HG03095 (cell line): ENCODE data around the gene ZNF587B.
"Not testable (repeated sequence)": the region's sequence is repeated elsewhere in the genome, so short reads cannot be mapped to it uniquely, and the experiment has no call there.

Source experiments
- ATAC-seq: cut with Tn5 transposase; IDR thresholded peaks from one replicate; pipeline ENCODE4 v1.9.1; 2021; ENCODE audit warnings: moderate library complexity; ENCODE audit not compliant: unreplicated experiment

ZNF587B gene

DNA sequence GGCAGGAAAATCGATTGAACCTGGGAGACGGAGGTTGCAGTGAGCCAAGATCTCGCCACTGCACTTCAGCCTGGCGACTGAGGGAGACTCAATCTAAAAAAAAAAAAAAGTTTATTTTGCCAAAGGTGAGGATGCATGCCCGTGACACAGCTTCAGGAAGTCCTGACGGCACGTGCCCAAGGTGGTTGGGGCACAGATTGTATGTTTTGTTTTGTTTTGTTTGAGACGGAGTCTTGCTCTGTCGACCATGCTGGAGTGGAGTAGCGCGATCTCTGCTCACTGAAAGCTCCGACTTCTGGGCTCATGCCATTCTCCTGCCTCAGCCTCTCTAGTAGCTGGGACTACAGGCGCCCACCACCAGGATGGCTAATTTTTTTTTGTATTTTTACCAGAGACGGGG is 12.1 kb upstream of the ZNF587B start:
- no peak for ATAC-seq

DNA sequence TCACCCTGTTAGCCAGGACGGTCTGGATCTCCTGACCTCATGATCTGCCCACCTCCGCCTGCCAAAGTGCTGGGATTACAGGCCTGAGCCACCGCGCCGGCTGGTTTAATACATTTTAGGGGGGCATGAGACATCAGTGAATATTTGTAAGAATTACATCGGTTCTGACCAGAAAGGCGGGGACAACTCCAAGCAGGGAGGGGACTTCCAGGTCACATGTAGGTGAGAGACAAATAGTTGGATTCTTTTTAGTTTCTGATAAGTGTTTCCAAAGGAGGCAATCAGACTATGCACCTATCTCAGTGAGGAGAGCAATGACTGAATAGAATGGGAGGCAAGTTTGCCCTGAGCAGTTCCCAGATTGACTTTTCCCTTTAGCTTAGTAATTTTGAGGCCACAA is 11.7 kb upstream of the ZNF587B start:
- no peak for ATAC-seq

DNA sequence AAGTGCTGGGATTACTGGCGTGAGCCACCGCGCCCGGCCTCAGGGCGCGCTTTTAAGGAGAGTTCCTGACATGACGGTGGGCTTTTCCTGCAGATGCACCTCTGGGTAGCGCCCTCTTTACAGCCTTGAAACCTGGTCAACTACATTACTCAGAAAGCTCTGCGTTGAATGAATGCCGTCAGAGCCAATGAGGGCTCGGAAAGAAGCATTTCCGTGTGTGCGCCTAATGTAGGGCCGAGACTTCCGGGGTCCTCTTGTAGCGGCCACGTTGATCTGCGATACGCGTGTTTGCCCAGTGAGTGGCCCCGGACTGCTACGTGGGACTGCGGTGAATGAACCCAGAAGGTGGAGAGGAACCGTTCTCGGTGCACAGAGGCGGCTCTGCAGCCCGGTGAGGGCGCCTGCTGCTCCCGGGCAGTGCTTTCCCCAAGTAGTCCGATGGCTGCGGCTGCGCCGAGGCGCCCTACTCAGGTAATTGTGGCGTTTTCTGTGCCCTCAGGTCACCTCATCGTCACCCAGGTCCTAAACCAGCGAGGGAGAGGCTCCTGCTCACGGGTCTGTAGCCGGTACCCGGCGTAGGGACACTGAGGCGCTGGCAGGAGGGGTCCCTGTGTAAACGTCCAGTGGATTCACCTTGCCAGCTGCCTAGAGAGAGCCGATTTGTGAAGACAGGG is 10.5 kb upstream of the ZNF587B start:
- ATAC-seq = peak; percentile 86

DNA sequence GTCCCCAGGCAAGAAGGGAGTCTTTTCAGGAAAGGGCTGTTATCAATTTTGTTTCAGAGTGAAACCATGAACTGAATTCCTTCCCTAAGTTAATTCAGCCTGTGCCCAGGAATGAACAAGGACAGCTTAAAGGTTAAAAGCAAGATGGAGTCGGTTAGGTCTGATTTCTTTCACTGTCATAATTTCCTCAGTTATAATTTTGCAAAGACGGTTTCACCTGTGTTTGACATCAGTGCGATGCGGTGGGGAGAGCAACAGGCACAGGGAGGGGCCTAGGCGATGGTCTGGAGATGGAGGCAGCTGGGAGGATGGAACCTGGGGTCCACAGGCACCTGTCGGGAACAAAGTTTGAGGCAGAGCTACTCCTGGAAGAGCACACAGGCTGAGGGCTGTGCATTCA is 9.5 kb upstream of the ZNF587B start:
- ATAC-seq = no peak

DNA sequence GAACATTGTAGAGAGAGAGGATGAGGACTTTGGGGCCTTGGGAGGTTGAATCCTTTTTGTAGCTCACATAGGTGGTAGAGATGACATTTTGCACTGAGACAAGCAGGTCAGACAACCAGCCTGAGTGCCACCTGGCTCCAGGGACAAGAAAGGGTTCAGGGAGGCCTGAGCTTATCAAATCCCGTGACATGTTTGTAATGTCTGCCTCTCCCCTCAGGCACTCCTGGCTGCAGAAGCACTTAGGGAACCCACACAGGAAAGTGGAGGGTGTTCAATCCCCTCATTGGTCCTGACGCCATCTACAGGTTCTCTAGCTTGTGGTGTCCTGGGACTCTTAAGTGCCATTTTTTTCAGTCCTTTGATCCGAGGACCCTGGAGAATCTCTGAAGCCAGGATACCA is 9.0 kb upstream of the ZNF587B start:
- not testable (repeated sequence) for ATAC-seq

DNA sequence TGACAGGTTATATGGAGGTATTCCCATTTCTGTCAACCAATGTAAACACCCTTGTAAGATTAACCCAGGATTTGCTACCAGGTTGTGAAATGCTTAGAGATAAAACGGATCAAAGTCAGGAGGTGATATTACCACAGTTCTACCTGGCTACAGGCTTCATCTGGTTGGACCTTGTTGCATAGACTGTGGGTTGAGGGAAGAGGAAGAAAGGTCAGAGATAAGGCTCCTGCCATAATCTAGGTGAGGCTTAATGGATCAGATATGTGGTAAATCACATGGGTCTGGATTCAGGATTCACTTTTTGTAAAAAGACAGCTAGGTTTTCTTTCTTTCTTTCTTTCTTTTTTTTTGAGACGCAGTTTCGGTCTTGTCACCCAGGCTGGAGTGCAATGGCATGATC is 8.6 kb upstream of the ZNF587B start:
- ATAC-seq = not testable (repeated sequence)

DNA sequence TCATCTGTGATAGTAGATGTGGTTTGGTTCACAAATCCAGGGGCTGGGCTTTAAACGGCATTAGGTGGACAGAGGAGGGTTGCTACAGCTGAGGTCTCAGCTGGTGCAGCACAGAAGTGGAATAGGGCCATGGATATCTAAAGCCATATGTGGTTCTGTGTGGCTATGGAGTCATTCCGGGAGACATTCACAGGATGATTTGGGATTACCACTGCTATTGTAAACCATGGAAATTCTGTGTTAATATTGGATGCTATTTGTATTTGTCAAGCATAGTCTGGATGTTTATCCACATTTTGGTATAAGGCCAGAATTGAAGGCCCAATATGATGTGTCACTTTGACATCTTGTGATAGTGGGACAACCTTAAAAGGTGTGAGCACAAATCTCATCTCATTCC is 6.9 kb upstream of the ZNF587B start:
- not testable (repeated sequence) for ATAC-seq

DNA sequence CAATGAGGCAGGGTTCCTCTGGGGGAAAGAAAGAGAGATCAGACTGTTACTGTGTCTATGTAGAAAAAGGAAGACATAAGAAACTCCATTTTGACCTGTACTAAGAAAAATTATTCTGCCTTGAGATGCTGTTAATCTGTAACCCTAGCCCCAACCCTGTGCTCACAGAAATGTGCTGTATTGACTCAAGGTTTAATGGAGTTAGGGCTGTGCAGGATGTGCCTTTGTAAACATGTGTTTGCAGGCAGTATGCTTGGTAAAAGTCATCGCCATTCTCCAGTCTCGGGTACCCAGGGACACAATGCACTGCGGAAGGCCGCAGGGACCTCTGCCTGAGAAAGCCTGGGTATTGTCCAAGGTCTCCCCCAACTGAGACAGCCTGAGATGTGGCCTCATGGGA is 6.5 kb upstream of the ZNF587B start:
- ATAC-seq = not testable (repeated sequence)

DNA sequence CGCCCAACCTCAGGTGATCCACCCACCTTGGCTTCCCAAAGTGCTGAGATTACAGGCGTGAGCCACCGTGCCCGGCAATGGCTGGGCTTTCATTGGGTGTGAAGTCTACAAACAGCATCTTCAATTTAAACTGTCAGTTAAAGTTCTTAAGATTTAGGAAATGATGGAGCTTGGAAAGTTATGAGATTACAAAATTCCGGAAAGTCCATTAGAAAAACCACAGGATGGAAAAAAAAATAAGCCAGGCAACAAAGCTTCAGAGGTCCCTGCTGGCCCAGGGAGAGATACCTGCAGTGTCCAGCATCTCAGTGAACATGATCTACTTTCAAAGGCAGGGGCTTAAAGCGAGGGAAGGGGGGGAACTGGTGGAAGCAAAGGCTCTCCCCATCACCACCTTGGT is 4.6 kb upstream of the ZNF587B start:
- ATAC-seq = no peak

DNA sequence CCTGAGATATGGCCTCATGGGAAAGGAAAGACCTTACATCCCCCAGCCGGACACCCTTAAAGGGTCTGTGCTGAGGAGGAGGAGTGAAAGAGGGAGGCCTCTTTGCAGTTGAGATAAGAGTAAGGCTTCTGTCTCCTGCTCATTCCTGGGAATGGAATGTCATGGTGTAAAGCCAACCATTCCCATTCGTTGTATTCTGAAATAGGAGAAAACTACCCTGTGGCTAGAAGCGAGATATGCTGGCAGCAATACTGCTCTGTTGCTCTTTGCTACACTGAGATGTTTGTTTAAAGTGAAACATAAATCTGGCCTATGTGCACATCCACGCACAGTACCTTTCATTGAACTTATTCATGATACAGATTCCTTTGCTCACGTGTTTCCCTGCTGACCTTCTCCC is 783 bp upstream of the ZNF587B start:
- no peak for ATAC-seq

DNA sequence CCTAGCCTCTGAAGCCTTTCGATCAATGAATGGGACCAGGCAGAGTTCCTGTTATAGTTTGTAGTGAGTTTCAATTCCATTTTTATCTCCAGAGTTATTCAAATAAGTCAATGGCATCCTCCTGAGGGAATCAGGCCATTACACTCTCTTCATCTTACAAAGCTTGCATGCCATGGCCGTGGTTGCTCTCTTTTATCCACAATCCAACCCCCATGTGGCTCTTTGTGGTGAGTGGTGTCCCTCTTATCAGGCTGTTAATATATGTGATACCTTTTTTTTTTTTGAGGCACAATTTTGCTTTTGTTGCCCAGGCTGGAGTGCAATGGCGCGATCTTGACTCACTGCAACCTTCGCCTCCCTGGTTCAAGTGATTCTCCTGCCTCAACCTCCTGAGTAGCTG is 6.9 kb downstream of the ZNF587B start:
- not testable (repeated sequence) for ATAC-seq

DNA sequence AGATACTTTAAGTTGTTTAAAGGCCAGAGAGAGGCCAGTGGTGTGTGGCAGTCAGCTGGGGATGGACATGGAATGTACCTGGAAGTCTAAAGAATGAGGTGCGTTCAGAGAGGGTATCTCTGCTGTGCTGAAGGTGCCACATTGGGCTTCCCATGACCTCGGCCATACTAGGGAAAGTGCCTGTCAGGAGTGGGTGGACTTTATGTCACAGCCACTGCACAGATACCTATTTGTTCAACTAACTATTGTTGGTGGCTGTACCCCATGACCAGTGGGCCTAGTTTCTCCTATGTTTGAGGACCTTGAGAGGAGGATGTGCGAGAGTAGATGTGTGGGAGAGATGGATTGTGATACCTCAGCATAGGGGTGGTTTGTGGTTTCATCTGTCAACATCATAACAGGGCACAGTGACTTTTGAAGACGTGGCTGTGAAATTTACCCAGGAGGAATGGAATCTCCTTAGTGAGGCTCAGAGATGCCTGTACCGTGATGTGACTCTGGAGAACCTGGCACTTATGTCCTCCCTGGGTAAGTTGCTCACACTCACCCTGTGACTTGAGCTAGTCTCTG is 8.6 kb downstream of the ZNF587B start:
- ATAC-seq = not testable (repeated sequence)

DNA sequence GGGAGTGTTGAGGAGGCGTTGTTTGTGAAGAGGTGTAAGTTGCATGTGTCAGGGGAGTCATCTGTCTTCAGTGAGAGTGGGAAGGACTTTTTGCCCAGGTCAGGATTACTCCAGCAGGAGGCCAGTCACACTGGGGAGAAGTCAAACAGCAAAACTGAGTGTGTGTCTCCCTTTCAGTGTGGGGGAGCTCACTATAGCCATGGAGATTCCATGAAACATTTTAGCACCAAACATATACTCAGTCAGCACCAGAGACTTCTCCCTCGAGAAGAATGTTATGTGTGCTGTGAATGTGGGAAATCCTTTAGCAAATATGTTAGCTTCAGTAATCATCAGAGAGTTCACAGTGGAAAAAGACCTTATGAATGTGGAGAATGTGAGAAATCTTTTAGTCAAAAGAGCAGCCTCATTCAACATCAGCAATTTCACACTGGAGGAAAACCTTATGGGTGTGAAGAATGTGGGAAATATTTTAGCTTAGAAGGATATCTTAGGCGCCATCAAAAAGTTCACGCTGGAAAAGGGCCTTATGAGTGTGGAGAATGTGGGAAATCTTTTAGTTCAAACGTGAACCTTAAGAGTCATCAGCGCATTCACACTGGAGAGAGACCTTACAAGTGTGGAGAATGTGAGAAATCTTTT is 11.1 kb downstream of the ZNF587B start:
- no peak for ATAC-seq

DNA sequence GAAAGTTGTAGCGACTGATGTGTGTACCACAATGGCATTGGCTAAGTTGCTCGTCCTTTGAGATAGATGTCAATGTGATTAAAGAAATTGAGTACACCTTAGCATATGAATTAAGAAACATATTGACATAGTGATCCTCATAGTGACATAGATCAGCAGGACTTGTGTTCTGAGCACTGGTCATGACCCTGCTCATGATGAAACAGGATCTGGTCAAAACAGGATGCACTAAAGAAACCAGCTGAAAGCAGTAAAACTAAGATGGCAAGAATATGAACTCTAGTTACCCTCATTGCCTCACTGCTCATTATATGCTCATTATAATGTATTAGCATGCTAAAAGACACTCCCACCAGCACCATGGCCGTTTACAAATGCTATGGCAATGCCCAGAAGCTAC is 17.1 kb downstream of the ZNF587B start:
- ATAC-seq = not testable (repeated sequence)

DNA sequence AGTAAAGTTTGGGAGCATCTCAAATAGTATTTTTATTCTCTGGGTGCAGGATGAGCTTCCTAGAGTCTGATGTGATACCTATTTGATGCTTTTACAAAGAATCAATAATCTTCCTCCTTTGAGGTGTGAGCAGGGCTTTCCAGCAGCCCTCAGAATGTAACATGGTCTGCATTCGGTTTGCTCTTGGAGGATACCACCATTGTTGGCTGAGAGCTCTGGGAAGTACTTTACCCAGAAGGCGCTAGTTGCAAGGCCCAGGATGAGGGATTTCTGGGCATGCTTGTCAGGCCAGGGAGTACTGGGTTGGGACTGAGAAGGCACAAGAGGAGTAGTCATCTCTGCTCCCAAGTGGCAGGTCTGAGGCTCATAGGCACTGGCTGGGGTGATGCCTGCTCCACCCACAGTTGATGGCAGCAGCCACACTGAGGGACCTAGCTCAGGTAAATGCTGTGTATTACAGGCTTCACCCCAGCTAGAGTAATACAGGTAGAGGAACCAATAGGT is 19.1 kb downstream of the ZNF587B start:
- ATAC-seq = peak; percentile 27

DNA sequence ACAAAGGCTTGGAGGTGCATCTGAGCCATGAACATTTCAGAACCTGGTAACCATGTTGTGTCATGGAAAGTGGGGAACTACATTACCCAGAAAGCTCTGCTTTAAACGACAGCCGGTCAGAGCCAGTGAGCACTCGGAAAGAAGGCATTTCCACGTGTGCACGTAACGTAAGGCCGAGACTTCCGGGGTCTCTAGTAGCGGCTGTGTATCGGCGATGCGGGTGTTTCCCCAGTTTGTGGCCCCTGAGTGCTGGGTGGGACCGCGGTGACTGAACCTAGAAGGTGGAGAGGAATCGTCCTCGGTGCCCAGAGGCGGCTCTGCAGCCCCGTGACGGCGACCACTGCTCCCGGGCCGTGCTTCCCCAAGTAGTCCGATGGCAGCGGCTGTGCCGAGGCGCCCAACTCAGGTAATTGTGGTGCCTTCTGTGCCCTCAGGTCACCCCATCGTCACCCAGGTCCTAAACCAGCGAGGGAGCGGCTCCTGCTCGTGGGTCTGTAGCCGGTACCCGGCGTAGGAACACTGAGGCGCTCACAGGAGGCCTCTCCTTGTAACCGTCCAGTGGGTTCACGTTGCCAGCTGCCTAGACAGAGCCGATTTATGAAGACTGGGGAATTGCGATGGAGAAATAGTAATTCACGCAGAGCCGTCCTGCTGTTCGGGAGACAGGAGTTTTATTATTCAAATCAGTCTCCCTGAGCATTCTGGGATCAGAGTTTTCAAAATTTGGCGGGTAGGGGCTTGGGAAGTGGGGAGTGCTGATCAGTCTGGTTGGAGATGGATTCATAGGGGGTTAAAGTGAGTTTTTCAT is 19.8 kb downstream of the ZNF587B start, which contains the start of gene ZNF587:
TSS of gene ZNF587 (plus strand) at position 194 of the 808 bp plus-strand sequence. CDS start at position 374, 180 bp downstream.
- peak; percentile 86 for ATAC-seq

DNA sequence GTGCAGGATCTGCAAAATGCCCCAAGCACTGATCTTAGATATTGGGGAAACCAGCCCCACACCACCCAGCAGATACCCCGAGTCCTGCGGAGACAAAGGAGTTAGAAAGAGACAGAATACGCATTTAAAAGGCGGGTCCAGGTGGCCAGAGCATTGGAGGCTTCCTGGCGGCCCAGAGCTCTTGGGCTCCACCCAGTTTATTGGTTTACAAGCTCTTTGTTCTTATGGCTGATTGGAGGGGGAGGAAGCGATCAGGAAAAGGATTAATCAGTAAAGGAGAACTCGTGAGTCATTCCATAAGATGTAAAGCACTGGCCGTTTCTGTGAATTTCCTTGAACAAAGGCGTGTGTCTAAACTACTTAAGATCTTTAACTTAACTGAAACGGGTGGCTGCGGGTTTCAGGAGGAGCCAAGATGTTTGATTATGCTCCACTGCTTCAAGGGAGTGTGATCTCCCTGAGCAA is 20.5 kb downstream of the ZNF587B start:
- no peak for ATAC-seq

DNA sequence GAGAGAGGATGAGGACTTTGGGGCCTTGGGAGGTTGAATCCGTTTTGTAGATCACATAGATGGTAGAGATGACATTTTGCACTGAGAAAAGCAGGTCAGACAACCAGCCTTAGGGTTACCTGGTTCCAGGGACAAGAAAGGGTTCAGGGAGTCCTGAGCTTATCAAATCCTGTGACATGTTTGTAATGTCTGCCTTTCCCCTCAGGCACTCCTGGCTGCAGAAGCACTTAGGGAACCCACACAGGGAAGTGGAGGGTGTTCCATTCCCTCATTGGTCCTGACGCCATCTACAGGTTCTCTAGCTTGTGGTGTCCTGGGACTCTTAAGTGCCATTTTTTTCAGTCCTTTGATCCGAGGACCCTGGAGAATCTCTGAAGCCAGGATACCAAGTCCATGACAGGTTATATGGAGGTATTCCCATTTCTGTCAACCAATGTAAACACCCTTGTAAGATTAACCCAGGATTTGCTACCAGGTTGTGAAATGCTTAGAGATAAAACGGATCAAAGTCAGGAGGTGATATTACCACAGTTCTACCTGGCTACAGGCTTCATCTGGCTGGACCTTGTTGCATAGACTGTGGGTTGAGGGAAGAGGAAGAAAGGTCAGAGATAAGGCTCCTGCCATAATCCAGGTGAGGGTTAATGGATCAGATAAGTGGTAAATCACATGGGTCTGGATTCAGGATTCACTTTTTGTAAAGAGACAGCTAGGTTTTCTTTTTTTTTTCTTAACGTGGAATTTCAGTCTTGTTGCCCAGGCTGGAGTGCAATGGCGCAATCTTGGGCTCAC is 21.9 kb downstream of the ZNF587B start:
- not testable (repeated sequence) for ATAC-seq

DNA sequence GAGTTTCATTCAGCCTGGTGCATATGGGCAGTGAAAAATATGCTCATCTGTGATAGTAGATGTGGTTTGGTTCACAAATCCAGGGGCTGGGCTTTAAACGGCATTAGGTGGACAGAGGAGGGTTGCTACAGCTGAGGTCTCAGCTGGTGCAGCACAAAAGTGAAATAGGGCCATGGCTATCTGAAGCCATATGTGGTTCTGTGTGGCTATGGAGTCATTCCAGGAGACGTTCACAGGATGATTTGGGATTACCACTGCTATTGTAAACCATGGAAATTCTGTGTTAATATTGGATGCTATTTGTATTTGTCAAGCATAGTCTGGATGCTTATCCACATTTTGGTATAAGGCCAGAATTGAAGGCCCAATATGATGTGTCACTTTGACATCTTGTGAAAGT is 24.0 kb downstream of the ZNF587B start:
- ATAC-seq = not testable (repeated sequence)

DNA sequence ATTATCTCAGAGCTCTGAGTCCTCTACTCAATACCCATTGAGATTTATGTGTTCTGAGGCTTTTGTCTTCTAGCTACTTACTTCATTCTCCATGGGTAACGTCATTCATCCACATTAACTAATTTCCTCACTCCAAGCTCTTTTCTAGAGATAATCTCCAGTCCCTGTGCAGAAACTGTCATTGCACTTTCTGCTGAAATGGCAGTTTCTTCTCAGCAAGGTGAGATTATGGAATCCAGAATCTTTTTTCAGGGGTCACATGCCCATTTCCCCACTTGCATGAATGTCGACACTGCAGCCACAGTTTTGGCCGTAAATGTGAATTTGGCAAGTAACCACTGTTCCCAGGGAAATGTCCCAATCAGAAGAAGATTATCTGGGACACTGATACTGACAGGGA is 32.3 kb downstream of the ZNF587B start:
- not testable (repeated sequence) for ATAC-seq
